ENCODE results near the gene GFOD2. TPM values are rescaled to one million over a fixed set of nuclear protein-coding genes. Genes with fewer than 3 reads are reported as not detected.

The GFOD2 gene
- total and polyA plus RNA-seq, 2 of the 13 experiments (the other 11 are each of a cell fraction or from before 2014, with no cell fraction given): 11.1 to 17.2 TPM

DNA sequence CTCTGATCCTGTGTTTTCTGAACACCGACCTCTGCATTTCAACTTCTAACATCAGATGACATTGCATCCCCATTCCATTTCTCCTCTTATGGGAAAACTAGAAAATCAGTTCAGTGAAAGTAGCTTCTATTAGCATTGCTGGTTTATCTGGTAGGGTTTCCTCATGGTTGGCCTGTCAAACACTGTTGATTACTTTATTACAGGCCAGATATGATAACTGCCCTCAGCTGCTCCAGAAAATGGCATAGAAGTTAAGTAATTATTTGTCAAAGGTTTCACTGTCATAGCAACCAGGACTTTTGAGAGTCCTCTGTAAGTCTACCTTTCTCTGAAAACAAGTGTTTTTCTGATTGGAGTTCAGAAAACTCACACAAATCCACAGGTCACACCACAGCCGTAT, 3.0 kb downstream of the GFOD2 start:
- CTCF ChIA-PET (ENCODE audit: low intra/inter-chr PET ratio, low total read pairs): no interaction called here
- no peak for ATAC-seq
- TF ChIP-seq, protein P1, sequence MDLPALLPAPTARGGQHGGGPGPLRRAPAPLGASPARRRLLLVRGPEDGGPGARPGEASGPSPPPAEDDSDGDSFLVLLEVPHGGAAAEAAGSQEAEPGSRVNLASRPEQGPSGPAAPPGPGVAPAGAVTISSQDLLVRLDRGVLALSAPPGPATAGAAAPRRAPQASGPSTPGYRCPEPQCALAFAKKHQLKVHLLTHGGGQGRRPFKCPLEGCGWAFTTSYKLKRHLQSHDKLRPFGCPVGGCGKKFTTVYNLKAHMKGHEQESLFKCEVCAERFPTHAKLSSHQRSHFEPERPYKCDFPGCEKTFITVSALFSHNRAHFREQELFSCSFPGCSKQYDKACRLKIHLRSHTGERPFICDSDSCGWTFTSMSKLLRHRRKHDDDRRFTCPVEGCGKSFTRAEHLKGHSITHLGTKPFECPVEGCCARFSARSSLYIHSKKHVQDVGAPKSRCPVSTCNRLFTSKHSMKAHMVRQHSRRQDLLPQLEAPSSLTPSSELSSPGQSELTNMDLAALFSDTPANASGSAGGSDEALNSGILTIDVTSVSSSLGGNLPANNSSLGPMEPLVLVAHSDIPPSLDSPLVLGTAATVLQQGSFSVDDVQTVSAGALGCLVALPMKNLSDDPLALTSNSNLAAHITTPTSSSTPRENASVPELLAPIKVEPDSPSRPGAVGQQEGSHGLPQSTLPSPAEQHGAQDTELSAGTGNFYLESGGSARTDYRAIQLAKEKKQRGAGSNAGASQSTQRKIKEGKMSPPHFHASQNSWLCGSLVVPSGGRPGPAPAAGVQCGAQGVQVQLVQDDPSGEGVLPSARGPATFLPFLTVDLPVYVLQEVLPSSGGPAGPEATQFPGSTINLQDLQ (CRISPR knock-in tag; IDR thresholded peaks at IDR 0.05): no peak
- TF ChIP-seq DRAP1 (CRISPR knock-in tag; IDR thresholded peaks at IDR 0.05) (no peak), ZNF777 (CRISPR knock-in tag; IDR thresholded peaks at IDR 0.05) (no peak), ZFX (CRISPR knock-in tag; IDR thresholded peaks at IDR 0.05; ENCODE audit: low read depth) (no peak), PITX1 (CRISPR knock-in tag; IDR thresholded peaks at IDR 0.05) (no peak), KDM5B (CRISPR knock-in tag; IDR thresholded peaks at IDR 0.05; ENCODE audit: borderline replicate concordance) (no peak), KDM5A (IDR thresholded peaks at IDR 0.05; ENCODE audit: borderline replicate concordance, low read length) (no peak), TRAFD1 (CRISPR knock-in tag; IDR thresholded peaks at IDR 0.05; ENCODE audit: borderline replicate concordance) (no peak), ZNF672 (CRISPR knock-in tag; IDR thresholded peaks at IDR 0.05) (no peak)
- TF ChIP-seq, protein P2, sequence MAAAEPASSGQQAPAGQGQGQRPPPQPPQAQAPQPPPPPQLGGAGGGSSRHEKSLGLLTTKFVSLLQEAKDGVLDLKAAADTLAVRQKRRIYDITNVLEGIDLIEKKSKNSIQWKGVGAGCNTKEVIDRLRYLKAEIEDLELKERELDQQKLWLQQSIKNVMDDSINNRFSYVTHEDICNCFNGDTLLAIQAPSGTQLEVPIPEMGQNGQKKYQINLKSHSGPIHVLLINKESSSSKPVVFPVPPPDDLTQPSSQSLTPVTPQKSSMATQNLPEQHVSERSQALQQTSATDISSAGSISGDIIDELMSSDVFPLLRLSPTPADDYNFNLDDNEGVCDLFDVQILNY (CRISPR knock-in tag; conservative IDR thresholded peaks at IDR 0.05): no peak

More for the DNA sequence above, 3.0 kb downstream of the GFOD2 start:
- Histone ChIP-seq H3K4me1 (ENCODE audit: insufficient read depth, low read length) (peaks cover 48% of the 10 kb centered on the region), H4K20me1 (ENCODE audit: insufficient read depth, low read length) (no peaks in the 10 kb centered on the region), H2AFZ (ENCODE audit: low read length) (no peak overlapping the region), H3K4me3 (replicated peaks in 1 of 3; ENCODE audit: insufficient read depth in 1 of 3, low read depth in 2 of 3, low read length in 3 of 3) (no peak overlapping the region), H3K9ac (ENCODE audit: insufficient read depth, low read depth, low read length) (no peak overlapping the region), H3K9me3 (ENCODE audit: low read length) (no peaks in the 10 kb centered on the region), H3K27me3 (ENCODE audit: control insufficient read depth in 1 of 2, insufficient read depth in 2 of 2, low read length in 2 of 2) (no peaks in the 10 kb centered on the region; a peak in 1 of 5 replicates), H3K36me3 (replicated peaks in 1 of 2; ENCODE audit: control insufficient read depth in 1 of 2, insufficient read depth in 2 of 2, low read length in 2 of 2) (no peaks in the 10 kb centered on the region), H3K27ac (ENCODE audit: extremely low read length, insufficient read depth, low read length) (peak overlapping the region; percentile 3), H3K4me2 (ENCODE audit: low read depth, low read length) (peak overlapping the region; percentile 5; the same call in 1 of the 2 replicates), H3K79me2 (ENCODE audit: insufficient read depth, low read length) (peaks cover 50% of the 10 kb centered on the region)
- DNase-seq (ENCODE audit: low spot score) (no peak), FAIRE-seq (no peak)
- POLR2A ChIA-PET: no interaction called here
- in situ Hi-C loops (cut with HindIII; ENCODE audit: extremely low pct_ligation_motif_present, low pct_unique_long_range_greater_than_20kb) (no loop called here), intact Hi-C loops (cut with micrococcal nuclease; ENCODE audit: unreplicated experiment) (loop anchor here (5.0 kb wide), 1 partner anchor 91 kb away; the partner anchor contains the start of genes RANBP10 and TSNAXIP1)
- WGBS (ENCODE audit: low lambda C conversion rate): 86% methylated on average over 2 of the region's 2 CpGs
- no TSS peak for BruUV-seq (replicated peaks)
